Ascending aorta (tissue), 2 donors: ENCODE results near the gene PRELID1. TPM values are rescaled to one million over a fixed set of nuclear protein-coding genes. Genes with fewer than 3 reads are reported as not detected.

Experiments used
- DNase-seq, 2 donors: peaks; one replicate each; pipeline ENCODE4 v3.0.0-alpha.2; 2019; ENCODE audit warnings: low spot score in 2 of 2
- H3K27ac ChIP-seq, 2 donors: fragments of 200-600 bp; sonication (generic); one replicate each; pipeline ENCODE4 v1.5.1; 2016 to 2017; ENCODE audit warnings: mild to moderate bottlenecking in 1 of 2
- H3K27me3 ChIP-seq: fragments of 200-600 bp; sonication (generic); one replicate; pipeline ENCODE4 v1.5.1; 2017
- H3K36me3 ChIP-seq, 2 donors: fragments of 200-600 bp; sonication (generic); one replicate each; pipeline ENCODE4 v1.5.1; 2016
- H3K4me1 ChIP-seq, 2 donors: fragments of 200-600 bp; sonication (generic); one replicate each; pipeline ENCODE4 v1.5.1; 2016 to 2017; ENCODE audit warnings: mild to moderate bottlenecking in 1 of 2
- H3K4me3 ChIP-seq, 2 donors: fragments of 200-600 bp; sonication (generic); one replicate each; pipeline ENCODE4 v1.5.1; 2016 to 2017; ENCODE audit warnings: mild to moderate bottlenecking in 1 of 2
- H3K9me3 ChIP-seq, 2 donors: fragments of 200-600 bp; sonication (generic); one replicate each; pipeline ENCODE4 v1.5.1; 2016
- intact Hi-C: fragments of 100-400 bp; cut with DNase I; formaldehyde crosslinking; loops from one replicate; pipeline ENCODE4 v1.15.1; 2023
- total RNA-seq: library from RNA; depleted of rRNA; stranded (reverse); fragments of >200 nt; gene quantifications from one replicate; pipeline ENCODE4 v1.1.0, GENCODE V29; 2016
- TF ChIP-seq, protein P1 (sequence below), 3 experiments: fragments of 200-600 bp in 2 of 3; fragments of 450-650 bp in 1 of 3; sonication (generic) in 2 of 3; IDR thresholded peaks; one replicate each; pipeline ENCODE4 v1.5.1; 2016 to 2019; ENCODE audit warnings: antibody characterized with exemption in 3 of 3, mild to moderate bottlenecking in 1 of 3, moderate library complexity in 1 of 3

Gene PRELID1
- total RNA-seq, 1 donor from 2014 or later = 376 TPM

DNA sequence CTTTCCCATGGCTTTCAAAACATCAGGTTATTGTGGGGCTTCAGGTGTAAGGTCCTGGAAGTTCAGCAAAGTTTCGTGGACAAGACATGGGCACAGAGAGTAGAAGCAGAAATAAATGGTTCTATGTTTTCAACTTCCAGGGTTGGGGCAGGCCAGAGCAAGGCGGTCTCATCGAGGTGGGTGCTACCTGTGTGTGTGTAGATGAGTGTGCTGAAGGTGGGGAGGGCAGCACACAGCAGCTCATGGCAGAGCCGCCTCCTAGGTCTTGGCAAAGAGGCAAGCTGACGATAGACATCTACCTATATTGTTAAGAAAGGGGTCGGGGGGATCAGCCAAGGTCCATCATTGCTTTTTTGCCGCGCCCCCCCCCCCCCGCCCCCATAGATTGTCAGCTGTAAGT lies 3.9 kb upstream of the PRELID1 start:
- peaks cover 18 to 19% of the 10 kb centered on the region in 2 donors for H3K36me3 ChIP-seq
- H3K27ac ChIP-seq = peak overlapping the region in 1 of 2 donors; percentile 53
- peaks cover under 1 to 23% of the 10 kb centered on the region in 2 donors for H3K4me1 ChIP-seq
- TF ChIP-seq, protein P1, sequence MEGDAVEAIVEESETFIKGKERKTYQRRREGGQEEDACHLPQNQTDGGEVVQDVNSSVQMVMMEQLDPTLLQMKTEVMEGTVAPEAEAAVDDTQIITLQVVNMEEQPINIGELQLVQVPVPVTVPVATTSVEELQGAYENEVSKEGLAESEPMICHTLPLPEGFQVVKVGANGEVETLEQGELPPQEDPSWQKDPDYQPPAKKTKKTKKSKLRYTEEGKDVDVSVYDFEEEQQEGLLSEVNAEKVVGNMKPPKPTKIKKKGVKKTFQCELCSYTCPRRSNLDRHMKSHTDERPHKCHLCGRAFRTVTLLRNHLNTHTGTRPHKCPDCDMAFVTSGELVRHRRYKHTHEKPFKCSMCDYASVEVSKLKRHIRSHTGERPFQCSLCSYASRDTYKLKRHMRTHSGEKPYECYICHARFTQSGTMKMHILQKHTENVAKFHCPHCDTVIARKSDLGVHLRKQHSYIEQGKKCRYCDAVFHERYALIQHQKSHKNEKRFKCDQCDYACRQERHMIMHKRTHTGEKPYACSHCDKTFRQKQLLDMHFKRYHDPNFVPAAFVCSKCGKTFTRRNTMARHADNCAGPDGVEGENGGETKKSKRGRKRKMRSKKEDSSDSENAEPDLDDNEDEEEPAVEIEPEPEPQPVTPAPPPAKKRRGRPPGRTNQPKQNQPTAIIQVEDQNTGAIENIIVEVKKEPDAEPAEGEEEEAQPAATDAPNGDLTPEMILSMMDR (IDR thresholded peaks at IDR 0.05) = no peak
- no peaks in the 10 kb centered on the region for H3K27me3 ChIP-seq
- H3K9me3 ChIP-seq = no peaks in the 10 kb centered on the region
- DNase-seq = no peak
- H3K4me3 ChIP-seq = no peak overlapping the region
- intact Hi-C loops = loop anchor here (5.0 to 10.0 kb wide), 4 partner anchors 167 to 855 kb away; partner anchors contain the start of genes B4GALT7, NHP2, NSD1 and TSPAN17

DNA sequence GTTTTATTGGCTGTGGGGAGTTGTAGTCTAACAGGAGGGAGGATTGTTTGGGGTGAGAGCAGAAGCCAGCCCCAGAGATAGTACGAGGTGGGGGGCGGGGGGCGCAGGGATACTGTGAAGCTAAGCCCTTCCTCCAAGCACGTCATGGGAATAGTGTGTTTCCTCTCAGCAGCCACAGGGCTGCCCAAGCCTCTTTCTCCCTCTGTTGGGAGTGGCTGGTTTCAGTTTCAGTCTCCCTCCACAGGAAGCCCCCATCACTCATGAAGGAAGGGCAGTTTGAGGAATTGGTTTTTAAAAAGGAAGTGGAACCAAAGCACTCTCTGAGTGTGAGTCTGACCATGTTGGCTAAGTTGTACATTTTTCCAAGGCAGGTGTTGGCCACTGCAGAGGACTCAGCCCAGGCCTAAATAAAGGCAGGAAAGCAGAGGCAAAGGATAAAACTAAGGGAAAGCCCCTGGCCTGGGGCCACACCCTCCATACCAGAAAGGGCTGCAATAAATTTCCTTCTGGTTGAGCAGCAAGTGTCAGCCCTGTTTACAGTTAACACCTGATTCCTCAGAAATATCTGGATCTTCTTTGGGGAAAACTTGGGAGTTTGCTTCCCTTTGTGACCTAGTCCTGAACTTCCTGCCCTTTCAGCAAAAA lies 3.2 kb upstream of the PRELID1 start:
- Histone ChIP-seq H3K4me1 (peaks cover 3 to 30% of the 10 kb centered on the region in 2 donors), H3K27ac (peak overlapping the region; percentile 45 to 53), H3K36me3 (peaks cover 12 to 14% of the 10 kb centered on the region in 2 donors), H3K27me3 (no peaks in the 10 kb centered on the region), H3K4me3 (no peak overlapping the region), H3K9me3 (no peaks in the 10 kb centered on the region)
- intact Hi-C loops = loop anchor here (5.0 to 10.0 kb wide), 4 partner anchors 168 to 854 kb away; partner anchors contain the start of genes B4GALT7, NHP2, NSD1 and TSPAN17
- no peak for DNase-seq
- TF ChIP-seq, protein P1 (IDR thresholded peaks at IDR 0.05) = no peak

DNA sequence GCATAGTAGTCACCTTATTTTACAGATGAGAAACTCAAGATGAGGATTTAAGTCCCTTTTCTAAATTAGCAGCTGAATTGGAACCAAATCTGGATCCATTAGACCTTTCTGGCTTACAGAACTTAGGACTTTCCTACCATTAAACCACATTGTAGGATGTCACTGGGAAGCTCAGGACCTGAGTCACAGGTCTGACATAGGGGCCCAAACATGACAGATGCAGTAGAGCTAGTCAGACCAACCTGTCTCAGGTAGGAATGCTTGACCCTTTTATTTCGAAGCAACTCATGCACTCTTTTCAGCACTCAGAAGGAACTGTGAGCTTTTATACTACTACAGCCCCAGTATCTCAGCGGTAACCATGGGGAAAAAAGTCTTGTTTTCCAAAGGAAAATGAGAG lies 2.6 kb upstream of the PRELID1 start:
- Histone ChIP-seq H3K36me3 (peaks cover 7 to 14% of the 10 kb centered on the region in 2 donors), H3K9me3 (no peaks in the 10 kb centered on the region), H3K4me1 (peaks cover 3 to 31% of the 10 kb centered on the region in 2 donors), H3K27me3 (no peaks in the 10 kb centered on the region), H3K4me3 (no peak overlapping the region), H3K27ac (peak overlapping the region in 1 of 2 donors; percentile 53)
- TF ChIP-seq, protein P1 (IDR thresholded peaks at IDR 0.05) = no peak
- no peak for DNase-seq
- intact Hi-C loops = loop anchor here (5.0 to 10.0 kb wide), 4 partner anchors 169 to 854 kb away; partner anchors contain the start of genes B4GALT7, NHP2, NSD1 and TSPAN17

DNA sequence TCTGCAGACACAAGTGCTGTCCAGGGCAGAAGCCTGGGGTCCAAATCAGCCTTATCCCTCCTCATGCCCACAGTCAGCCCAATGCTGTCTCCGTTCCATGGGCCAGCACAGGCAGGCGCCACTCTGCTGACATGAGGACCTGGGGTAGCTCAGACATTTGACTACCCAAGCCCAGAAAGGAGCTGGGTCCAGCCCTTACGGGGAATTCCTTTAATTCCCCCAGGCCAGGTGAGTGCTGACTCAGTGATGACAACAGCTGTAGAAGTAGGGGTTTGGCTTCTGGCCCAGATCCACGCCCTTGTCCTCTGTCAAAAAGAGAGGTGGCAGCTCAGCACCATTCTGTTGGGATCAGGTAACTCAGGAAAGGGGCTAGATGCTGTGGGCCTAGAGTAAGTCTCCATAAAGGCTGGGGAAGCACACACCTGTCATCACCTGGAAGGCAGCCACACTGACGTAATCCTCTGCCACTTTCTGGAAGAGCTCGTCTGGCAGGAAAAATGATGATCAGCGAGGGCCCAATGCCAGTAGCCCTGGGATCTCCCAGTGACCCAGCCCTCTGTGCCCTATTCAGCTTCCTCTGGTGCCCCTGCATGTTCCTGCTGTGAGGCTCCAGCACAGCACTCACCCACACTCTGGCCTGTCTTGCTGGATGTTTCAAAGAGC lies 2.0 kb upstream of the PRELID1 start:
- peak overlapping the region in 1 of 2 donors; percentile 90 for H3K4me3 ChIP-seq
- no peaks in the 10 kb centered on the region for H3K9me3 ChIP-seq
- H3K27ac ChIP-seq = no peak overlapping the region
- H3K27me3 ChIP-seq = no peaks in the 10 kb centered on the region
- no peak for DNase-seq
- TF ChIP-seq, protein P1 (IDR thresholded peaks at IDR 0.05) = no peak
- peaks cover 3 to 14% of the 10 kb centered on the region in 2 donors for H3K36me3 ChIP-seq
- peaks cover 3 to 31% of the 10 kb centered on the region in 2 donors for H3K4me1 ChIP-seq
- intact Hi-C loops = loop anchor here (2.0 to 10.0 kb wide), 5 partner anchors 169 to 853 kb away; partner anchors contain the start of genes B4GALT7, NHP2, NSD1 and TSPAN17

DNA sequence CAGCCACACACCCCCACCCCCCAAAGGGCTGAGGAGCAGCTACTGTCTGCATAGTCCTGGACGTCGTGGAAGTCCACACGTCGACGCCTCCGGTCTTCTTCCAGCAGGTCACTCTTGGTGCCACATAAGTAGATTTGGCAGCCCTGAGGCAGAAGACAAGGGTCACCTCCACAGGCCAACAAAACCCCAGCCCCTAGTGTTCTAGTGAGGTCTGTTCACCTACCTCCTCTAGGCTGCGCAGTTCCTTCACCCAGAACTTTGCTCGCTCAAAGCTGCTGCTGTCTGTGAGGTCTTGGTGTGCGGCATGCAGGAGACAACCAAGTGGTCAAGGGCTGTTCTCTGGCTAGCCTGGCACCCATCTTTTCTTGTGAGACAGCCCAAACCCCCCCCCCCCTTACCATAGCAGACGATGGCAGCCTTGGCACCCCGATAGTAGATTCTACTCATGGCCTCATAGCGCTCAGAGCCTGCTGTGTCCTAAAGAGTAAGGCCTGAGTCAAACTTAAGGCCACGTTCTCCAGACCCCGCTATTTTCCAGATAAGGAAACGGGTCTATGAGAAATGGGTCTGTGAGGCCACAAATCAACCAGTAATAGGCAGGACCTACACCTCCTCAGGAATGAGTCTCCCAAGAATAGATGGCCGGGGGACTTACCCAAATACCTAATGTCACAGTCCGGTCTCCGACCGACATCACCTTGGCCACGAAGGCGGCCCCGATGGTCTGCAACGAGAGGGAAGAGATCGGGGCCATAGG lies 1.1 kb upstream of the PRELID1 start:
- Histone ChIP-seq H3K4me1 (peaks cover 3 to 31% of the 10 kb centered on the region in 2 donors), H3K27me3 (no peaks in the 10 kb centered on the region), H3K4me3 (peak overlapping the region; percentile 72 to 90), H3K36me3 (peaks cover 2 to 23% of the 10 kb centered on the region in 2 donors), H3K9me3 (no peaks in the 10 kb centered on the region), H3K27ac (peak overlapping the region; percentile 80 to 88)
- TF ChIP-seq, protein P1 (IDR thresholded peaks at IDR 0.05) = no peak
- intact Hi-C loops = loop anchor here (2.0 to 10.0 kb wide), 5 partner anchors 170 to 852 kb away; partner anchors contain the start of genes B4GALT7, NHP2, NSD1 and TSPAN17
- DNase-seq = no peak
